Sciatic nerve (tissue), 2 donors: Measurements from ENCODE around the gene MUSK. TPM values are rescaled to one million over a fixed set of nuclear protein-coding genes. Genes with fewer than 3 reads are reported as not detected.
A peak's percentile ranks its signal among the peaks of the same experiment; 100 is the strongest.
"Not testable (repeated sequence)": the region's sequence is repeated elsewhere in the genome, so short reads cannot be mapped to it uniquely, and the experiment has no call there.

Experiments used
- ATAC-seq: fragments of 200-7000 bp; cut with Tn5 transposase; one replicate; pipeline ENCODE4 v1.9.1; 2020; ENCODE audit warnings: mild to moderate bottlenecking, moderate library complexity
- DNase-seq: peaks from one replicate; pipeline ENCODE4 v3.0.0-alpha.2; 2020; ENCODE audit warnings: low spot score
- intact Hi-C: fragments of 100-400 bp; cut with DNase I; formaldehyde crosslinking; loops from one replicate; pipeline ENCODE4 v1.14.2; 2022
- total RNA-seq: library from RNA; stranded (reverse); fragmentation: NEBNext Ultra II Directional; extraction: Animal tissue kit (Norgen Biotek cat#: 25700); gene quantifications from one replicate; pipeline ENCODE4 v1.2.1, GENCODE V29; 2021
- donor health status: DM: no; HTN: no; CAD: no.
- donor health status: DM: no; HTN: no; CAD: no.

Gene MUSK
- total RNA-seq, 1 donor from 2014 or later, result 0.62 TPM

DNA sequence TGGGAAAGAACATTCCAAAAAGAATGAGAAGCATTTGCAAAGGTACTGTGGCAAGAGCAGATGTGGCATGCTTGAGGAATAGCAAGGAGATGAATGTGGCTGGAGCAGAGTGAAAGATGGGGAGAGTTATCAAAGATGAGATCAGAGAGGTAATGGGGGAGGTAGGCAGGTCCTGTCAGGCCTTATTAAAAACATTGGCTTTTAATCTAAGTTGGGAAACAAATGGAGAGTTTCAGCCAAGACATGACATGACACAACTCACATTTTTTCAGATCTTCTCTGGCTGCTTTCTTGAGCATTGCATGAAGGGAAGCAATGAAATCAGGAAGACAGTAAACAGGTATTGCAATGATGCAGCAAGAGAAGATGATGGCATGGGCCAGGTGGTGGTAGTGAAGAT is 120.3 kb downstream of the MUSK start:
- intact Hi-C loops, result no loop called here
- no peak for ATAC-seq
- no peak for DNase-seq

DNA sequence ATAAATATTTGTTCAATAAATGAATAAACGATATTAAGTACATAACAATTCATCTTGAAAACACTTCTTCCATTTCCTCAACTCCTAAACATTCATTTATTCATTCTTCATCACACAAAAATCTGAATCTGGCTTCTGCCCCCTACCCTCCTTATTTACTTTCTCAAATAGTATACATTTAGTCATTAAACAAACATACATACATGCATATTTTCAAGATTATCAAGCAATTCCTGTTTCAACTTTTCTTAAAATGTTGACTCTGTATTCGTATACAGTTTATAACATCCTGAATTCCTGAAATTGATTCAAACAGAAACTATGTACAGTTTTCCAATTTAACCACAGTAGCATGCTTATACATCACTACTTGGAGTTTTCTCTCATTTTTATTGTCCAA is 129.0 kb downstream of the MUSK start:
- ATAC-seq (no peak), DNase-seq (no peak)
- intact Hi-C loops, result no loop called here

DNA sequence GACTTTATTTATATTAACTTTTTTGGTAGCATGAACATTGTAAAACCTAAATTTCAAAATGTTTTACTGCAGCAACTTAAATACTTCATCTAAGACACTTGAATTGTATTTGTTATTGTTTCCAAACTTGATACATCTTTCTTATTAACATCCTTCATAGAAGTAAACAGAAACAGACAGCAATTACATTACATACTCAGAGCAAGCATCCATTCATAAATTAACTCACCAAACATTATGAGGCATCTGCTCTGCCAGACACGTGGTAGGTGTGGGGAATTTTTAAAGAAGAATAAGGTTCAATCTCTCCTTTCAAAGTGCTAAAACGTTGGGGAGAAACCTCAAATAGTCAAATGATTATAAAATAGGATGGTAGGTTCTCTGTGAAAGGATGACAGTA is 130.8 kb downstream of the MUSK start:
- no peak for DNase-seq
- ATAC-seq, result no peak
- intact Hi-C loops, result no loop called here

DNA sequence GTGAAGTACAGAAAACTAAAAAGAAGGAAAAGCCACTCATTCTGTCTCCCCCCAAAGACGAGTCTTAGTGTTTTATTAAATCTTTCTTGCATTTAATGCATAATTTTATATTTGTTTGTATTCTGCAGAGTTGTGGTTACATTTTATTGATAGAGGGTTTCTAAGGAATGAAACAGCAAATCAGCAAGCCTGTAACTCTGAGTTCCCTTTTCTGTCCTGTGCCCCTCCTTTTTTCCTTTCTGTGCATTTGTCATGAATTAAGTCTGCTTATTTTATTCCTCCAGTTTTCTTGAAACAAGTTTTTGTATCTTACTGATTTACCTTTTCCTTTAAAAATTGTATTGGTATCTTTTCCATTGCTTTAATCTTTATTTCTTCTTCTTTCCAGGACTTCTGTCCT is 132.8 kb downstream of the MUSK start:
- no peak for DNase-seq
- intact Hi-C loops, result no loop called here
- ATAC-seq, result no peak

DNA sequence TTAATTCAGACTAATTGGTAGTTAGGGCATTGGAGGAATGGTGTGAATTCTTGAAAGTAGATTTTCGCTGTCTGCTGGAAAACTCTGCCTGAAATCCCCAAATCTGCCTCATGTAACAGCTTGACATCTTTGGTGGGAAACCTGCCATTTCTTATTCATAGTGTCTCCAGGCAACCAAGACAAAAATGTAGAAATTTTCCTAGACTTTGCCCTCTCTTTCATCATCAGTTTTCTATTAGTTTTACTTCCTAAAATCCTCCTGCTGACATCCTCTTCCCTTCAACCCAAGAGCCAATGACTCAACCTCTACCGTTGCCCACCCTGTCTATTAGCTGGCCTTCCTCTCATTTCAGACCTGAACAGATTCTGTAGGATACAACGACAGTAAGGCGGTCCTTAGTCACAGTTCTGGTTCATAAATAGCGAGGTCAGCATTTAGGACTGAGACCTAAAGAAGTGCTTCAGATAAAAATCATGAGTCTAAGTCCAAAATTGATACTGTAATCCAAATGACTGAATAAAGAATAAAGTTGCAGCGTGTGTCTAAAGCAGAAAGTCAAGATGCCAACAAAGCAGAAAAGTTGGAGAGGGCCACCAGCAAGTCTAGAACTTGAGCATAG is 133.9 kb downstream of the MUSK start:
- peak; percentile 84 for ATAC-seq
- DNase-seq, result no peak
- intact Hi-C loops, result no loop called here

DNA sequence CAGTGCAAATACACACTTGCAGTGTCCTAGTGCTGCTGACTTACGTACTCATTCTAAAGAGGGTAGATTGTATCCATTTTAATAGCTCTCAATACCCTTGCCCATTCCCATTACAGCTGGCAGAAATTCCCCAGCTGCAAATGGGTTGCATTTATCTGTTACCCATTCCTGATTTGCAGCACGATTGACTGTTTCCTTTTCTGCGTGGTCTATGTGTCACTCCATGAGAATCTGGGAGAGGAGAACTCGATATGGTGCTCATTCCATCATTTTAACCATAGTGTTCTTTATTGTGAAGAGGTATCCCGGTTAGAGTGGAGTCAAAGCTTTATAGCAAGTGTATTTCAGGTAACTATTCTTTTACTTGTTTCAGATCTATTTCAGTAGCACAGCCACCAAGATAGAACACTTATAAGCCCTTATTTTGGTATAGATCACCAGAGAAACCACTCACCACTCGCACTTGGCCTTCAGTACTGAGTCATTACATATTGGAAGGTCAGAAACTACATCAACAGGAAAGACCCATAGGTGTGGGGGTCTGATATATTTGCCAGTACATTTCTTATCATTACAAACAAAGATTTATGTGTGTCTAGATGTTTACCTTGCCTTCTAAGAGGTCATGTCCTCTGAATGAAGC is 139.5 kb downstream of the MUSK start:
- DNase-seq, result no peak
- intact Hi-C loops, result no loop called here
- no peak for ATAC-seq

DNA sequence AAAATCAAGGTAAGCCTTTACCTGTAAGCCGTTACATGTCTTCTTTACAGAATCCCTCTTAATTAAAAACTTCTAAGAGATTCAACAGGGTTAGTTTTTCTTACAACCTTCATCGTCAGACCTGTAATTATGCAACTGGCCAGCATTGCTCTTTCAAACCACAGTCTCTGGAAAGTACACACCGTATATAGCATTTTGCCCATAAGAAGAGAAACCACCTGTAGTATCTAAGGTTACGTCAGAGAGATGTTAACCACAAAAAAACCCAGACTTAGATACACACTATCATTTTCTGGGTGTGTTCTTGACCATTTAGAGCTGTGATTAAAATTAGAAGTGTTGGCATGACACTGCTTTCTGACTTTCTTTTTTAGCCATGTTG is 140.0 kb downstream of the MUSK start:
- DNase-seq (no peak), ATAC-seq (no peak)
- intact Hi-C loops, result no loop called here

DNA sequence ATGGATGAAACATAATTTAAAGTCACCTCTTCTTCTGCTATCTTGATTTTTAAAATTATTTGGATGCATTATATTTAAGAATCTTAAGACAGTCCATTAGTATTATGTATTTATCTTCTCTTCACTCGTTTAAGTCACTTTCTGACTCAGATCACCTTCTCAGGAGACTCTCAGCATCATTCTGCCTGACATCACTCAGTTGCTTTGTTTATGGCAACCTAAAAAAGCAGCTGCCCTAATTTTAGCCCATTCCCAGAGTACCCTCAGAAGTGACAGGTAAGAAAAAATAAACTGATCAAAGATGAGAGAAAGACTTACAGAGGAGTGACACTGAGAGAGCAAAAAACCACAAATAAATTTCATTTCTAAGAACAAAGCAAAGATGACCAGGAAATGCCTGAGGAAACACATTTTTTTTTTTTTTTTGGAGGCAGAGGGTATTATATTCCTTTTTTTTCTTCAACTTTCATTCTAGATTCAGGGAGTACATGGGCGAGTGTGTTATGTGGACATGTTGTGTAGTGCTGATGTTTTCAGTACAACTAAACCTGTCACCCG is 140.5 kb downstream of the MUSK start:
- DNase-seq (no peak), ATAC-seq (no peak)
- intact Hi-C loops, result no loop called here

DNA sequence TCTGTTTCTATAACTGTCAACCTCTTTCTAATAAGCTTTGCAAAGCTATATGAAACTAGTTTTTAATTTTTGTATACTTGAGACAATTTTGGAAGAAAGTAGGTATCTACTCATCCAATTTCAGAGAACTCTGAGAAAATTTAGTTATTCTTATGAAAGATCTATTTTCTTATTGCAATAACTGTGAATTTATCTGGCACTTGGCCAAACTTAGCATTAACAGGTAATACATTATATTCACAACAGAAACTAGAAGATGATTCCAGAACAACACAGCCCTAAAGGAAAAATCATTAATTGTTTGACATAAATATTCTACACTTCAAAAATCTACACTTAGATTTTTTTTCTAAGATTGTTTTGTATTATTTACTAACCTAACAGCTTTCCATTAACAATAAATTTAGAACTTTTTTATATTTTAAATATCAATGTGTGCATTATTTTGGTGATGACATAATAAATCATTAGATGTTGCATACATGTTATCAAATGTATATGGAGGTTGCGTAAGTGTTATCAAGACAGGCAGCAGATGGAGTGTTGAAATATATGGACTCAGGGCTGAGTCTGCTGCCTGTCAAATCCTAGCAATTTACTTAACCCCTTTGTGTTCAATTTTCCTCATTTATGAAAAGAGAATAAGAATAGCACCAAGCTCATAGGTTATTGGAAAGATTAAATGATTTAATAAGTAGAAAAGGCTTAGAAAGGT is 141.8 kb downstream of the MUSK start:
- ATAC-seq (no peak), DNase-seq (no peak)
- intact Hi-C loops, result no loop called here

DNA sequence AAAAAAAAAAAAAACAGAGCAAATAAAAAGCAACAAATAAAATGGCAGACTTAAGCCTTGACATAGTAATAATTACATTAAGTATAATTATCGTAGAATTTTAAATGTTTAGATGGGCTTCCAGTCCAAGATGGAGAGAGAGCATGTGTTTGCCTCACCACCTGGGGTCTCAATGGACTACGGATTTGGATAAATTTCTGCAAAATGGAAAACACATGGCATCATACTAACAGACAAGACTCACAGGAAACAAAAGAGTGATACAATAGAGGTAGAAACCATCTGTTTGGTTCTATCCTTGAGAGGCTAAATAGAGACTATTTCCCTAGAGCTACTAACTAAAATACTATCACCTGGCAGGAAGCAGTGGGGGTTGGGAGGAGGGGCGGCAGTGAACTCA is 144.3 kb downstream of the MUSK start:
- intact Hi-C loops, result no loop called here
- no peak for DNase-seq
- no peak for ATAC-seq

DNA sequence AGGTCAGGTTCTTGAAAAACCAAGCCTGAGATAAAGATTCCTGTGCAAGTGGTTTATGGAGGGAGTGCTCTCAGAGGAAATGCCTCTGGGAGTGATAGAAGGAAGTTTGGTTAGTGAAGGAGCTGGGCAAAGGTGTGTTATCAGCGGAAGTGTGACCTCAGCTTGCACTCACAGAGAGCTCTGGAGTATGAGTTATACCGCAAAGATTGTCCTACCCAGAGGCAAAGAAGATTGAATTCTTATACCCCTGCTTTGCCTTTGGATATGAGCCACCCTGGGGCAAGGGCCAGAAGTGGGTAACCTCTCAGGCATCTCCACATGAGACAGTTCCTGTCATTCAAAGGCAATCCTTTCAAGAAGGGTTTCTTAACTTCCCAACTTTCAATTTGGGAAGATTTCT is 145.6 kb downstream of the MUSK start:
- no peak for DNase-seq
- no peak for ATAC-seq
- intact Hi-C loops, result no loop called here

DNA sequence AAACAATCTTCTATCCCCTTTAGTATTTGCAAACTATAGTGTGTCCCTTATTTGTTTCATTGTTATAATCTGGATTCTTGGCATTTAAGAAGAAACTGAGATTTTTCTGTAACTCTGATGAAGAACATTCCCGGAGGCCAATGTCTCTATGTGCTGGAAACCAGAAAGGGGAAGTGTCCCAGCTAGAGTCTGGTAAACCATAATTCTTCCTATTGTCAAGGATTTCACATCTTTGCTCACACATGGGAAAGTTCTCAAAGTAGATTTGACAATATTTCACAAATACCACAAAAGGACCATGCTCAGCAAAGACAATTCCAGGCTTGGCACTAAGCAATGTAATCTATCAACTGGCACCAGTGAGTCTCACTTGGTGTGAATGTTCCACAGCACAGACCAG is 146.8 kb downstream of the MUSK start:
- ATAC-seq, result no peak
- DNase-seq, result no peak
- intact Hi-C loops, result no loop called here

DNA sequence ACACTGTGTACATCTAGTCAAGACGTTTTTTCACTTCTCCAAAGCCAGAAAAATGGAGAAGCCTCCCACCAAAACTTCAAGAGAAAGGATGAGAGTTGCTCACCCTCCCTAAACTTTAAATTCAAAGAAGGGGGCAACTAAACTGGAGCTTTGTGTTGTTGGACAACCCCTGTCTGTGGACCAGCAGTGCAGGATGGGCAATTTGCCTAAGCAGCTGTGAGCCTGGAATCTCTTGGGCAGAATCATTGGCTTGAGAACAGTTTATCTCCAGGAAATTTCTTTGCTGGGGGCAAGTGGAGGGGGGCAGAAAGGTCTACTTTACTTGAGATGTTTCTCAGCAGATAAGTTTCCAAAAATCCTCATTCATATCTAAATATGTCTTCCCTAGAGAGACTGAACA is 151.8 kb downstream of the MUSK start:
- ATAC-seq, result peak; percentile 34
- DNase-seq, result no peak
- intact Hi-C loops, result no loop called here

DNA sequence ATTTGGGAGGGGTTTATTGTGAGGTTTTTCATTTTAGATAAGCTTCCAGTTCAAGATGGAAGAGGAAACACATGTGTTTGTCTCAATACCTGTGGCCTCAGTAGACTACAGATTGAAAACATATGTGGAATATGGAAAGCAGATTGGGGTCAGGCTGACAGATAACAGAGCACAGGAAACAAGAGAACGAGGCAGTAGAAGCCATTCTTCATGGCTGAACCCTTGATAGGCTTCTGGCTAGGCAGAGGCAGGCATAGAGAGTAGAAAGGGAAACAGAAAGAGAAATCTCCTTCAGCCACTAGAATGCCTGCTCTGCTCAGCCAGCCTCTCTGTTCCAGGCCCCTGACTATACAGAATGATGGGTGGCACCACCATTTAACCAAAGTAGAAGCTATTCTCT is 152.5 kb downstream of the MUSK start:
- intact Hi-C loops, result no loop called here
- no peak for DNase-seq
- no peak for ATAC-seq

DNA sequence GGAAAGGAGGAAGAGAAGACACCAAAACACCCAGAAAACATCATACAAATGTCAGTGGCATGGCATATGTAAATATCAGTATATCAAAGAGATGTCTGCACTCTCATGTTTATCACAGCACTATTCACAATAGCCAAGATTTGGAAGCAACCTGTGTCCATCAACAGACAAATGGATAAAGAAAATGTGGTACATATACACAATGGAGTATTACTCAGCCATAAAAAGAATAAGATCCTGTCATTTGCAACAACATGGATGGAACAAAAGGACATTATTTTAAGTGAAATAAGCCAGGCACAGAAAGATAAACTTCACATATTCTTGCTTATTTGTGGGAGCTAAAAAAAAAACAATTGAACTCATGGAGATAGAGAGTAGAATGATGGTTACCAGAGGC is 156.5 kb downstream of the MUSK start:
- ATAC-seq, intact Hi-C loops, DNase-seq: not testable (repeated sequence)

DNA sequence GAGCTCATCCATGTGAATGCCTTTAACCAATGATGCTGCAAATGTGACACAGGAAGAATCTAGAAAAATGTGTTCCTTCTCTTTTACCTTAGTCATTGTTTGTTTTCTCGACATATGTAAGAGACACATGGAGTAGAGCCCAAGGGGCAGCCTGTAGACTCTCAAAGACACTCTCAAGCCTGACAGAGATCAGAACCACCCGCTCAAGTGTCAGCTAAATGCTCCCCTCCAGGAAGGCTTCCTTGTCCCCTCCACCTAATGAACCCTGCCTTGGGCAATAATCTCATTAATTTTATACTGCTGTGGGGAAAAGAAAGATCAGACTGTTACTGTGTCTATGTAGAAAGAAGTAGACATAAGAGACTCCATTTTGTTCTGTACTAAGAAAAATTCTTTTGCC is 157.4 kb downstream of the MUSK start:
- intact Hi-C loops, result no loop called here
- ATAC-seq, result no peak
- no peak for DNase-seq

DNA sequence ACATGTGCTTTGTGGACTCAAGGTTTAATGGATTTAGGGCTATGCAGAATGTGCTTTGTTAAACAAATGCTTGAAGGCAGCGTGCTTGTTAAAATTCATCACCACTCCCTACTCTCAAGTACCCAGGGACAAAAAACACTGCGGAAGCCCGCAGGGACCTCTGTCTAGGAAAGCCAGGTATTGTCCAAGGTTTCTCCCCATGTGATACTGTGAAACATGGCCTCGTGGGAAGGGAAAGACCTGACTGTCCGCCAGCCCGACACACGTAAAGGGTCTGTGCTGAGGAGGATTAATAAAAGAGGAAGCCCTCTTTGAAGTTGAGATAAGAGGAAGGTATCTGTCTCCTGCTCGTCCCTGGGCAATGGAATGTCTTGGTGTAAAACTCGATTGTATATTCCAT is 157.8 kb downstream of the MUSK start:
- intact Hi-C loops, DNase-seq, ATAC-seq: not testable (repeated sequence)

DNA sequence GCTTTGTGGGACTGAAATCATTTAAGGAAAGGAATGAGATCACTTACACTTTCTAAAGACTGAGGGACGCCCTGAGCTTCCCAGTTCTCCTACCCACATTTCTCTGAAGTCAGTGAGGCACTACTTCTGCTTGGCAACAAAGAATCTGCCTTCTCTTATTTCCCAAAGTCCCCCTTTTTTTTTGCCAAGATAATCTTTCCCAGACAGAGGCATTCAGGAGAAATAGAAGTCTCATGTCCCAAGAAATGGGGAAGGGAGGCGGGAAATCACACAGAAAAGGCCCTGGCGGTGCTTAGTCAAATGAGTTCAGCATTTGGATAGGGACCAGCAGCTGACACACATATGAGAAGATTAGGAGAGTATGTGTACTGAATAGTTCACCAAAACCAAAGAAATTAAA is 159.7 kb downstream of the MUSK start:
- ATAC-seq, result peak; percentile 90
- no peak for DNase-seq

DNA sequence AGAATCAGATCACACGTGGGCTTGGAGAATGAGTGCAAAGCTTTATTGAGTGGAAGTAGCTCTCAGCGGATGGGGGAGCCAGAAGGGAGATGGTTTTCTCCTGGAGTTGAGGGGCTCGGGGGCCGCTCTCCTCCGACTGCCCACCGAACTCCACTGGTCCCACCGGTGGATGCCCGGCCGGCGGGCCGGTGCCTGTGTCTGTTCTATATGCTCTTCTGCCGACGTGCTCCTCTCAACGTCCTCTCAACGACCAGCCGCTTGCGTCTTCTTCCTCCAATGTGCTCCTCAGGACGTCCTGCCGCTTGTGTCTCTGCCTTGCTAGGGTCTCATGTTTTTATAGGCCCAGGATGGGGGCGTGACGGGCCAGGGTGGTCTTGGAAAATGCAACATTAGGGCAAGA is 161.9 kb downstream of the MUSK start:
- intact Hi-C loops, result no loop called here
- no peak for DNase-seq
- ATAC-seq, result no peak

More for the DNA sequence above, 159.7 kb downstream of the MUSK start:
- intact Hi-C loops, result no loop called here

DNA sequence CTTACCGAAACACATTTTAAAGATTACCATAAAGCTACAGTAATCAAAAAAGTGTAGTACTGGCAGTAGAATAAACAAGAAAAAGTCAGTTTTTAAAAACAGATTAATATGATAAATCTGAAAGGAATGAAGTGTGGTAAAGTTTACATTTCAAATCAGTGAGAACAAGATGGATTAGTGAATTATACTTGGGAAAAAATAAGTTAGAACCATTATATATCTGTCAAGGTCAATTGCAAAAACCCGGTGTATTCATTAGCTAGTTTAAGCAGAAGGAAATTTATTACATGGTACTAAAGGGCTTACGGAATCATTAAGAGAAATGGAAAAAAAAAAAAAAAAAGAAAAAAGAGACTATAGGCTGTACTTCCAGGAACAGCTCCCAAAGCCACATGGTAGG is 164.3 kb downstream of the MUSK start:
- intact Hi-C loops, result no loop called here
- ATAC-seq (no peak), DNase-seq (no peak)
